Neural crest cell (in vitro differentiated cells): ENCODE results near the gene FAM13A. TPM values are rescaled to one million over a fixed set of nuclear protein-coding genes. Genes with fewer than 3 reads are reported as not detected.

Experiments
- DNase-seq: peaks from one replicate; pipeline ENCODE4 v3.0.0; 2021; ENCODE audit warnings: low read depth, mixed read lengths, low spot score
- H3K27ac Mint-ChIP-seq: one replicate; pipeline ENCODE4 v1.8.0; 2021; ENCODE audit warnings: mild to moderate bottlenecking, mixed read lengths; ENCODE audit not compliant: unreplicated experiment
- H3K27me3 Mint-ChIP-seq: 2 replicates; pipeline ENCODE4 v1.8.0; 2021; ENCODE audit warnings: low read depth, mild to moderate bottlenecking, mixed read lengths
- H3K36me3 Mint-ChIP-seq: 2 replicates; pipeline ENCODE4 v1.8.0; 2021; ENCODE audit warnings: low read depth, mild to moderate bottlenecking, mixed read lengths
- H3K4me1 Mint-ChIP-seq: 2 replicates; pipeline ENCODE4 v1.8.0; 2021; ENCODE audit warnings: mixed read lengths
- H3K4me3 Mint-ChIP-seq: one replicate; pipeline ENCODE4 v1.8.0; 2021; ENCODE audit warnings: mild to moderate bottlenecking, mixed read lengths
- H3K9me3 Mint-ChIP-seq: 2 replicates; pipeline ENCODE4 v1.8.0; 2021; ENCODE audit warnings: mixed read lengths
- CTCF ChIP-seq: fragments of 200-600 bp; sonication (generic); conservative IDR thresholded peaks from 2 replicates; pipeline ENCODE4 v1.5.0; 2021; ENCODE audit warnings: antibody characterized with exemption, mild to moderate bottlenecking
- total RNA-seq: library from RNA; stranded (reverse); gene quantifications from 2 replicates; pipeline ENCODE4 v1.2.1, GENCODE V29; 2021

The FAM13A gene
- total RNA-seq, 1 donor from 2014 or later, result 18.1 TPM

- Mint-ChIP-seq H3K27me3 (no peaks in the 10 kb centered on the region), H3K4me3 (no peak overlapping the region)
These were observed 297.1 kb downstream of the FAM13A start for GRCh38 chr4:88759895-88760290.

GRCh38 chr4:88759039-88759894 is 297.7 kb downstream of the FAM13A start:
- H3K9me3 Mint-ChIP-seq, result no peaks in the 10 kb centered on the region
- no peak for TF ChIP-seq CTCF
- no peaks in the 10 kb centered on the region for H3K27me3 Mint-ChIP-seq
- no peak for DNase-seq
- H3K36me3 Mint-ChIP-seq, result no peaks in the 10 kb centered on the region
- peaks cover 32% of the 10 kb centered on the region for H3K4me1 Mint-ChIP-seq
- H3K4me3 Mint-ChIP-seq, result no peak overlapping the region
- no peak overlapping the region for H3K27ac Mint-ChIP-seq

More at GRCh38 chr4:88759895-88760290, 297.1 kb downstream of the FAM13A start:
- DNase-seq, result no peak
- H3K36me3 Mint-ChIP-seq, result no peaks in the 10 kb centered on the region
- TF ChIP-seq CTCF, result no peak
- H3K9me3 Mint-ChIP-seq, result no peaks in the 10 kb centered on the region
- no peak overlapping the region for H3K27ac Mint-ChIP-seq
- peaks cover 32% of the 10 kb centered on the region for H3K4me1 Mint-ChIP-seq

- no peak overlapping the region for H3K4me3 Mint-ChIP-seq
- DNase-seq, result no peak
- H3K36me3 Mint-ChIP-seq, result no peaks in the 10 kb centered on the region
- no peak for TF ChIP-seq CTCF
- H3K27ac Mint-ChIP-seq, result no peak overlapping the region
- H3K27me3 Mint-ChIP-seq, result no peaks in the 10 kb centered on the region
- H3K4me1 Mint-ChIP-seq, result peaks cover 33% of the 10 kb centered on the region
- no peaks in the 10 kb centered on the region for H3K9me3 Mint-ChIP-seq
These were observed 298.7 kb downstream of the FAM13A start for GRCh38 chr4:88758264-88758663.

- no peak overlapping the region for H3K4me3 Mint-ChIP-seq
- no peaks in the 10 kb centered on the region for H3K9me3 Mint-ChIP-seq
- H3K27me3 Mint-ChIP-seq, result no peaks in the 10 kb centered on the region
- TF ChIP-seq CTCF, result no peak
- no peak overlapping the region for H3K27ac Mint-ChIP-seq
- H3K36me3 Mint-ChIP-seq, result no peaks in the 10 kb centered on the region
- DNase-seq, result no peak
- H3K4me1 Mint-ChIP-seq, result peaks cover 35% of the 10 kb centered on the region
These were observed 299.2 kb downstream of the FAM13A start for GRCh38 chr4:88757776-88758175.

- Mint-ChIP-seq H3K4me1 (peaks cover 30% of the 10 kb centered on the region), H3K36me3 (no peaks in the 10 kb centered on the region), H3K9me3 (no peaks in the 10 kb centered on the region), H3K27ac (no peak overlapping the region), H3K27me3 (no peaks in the 10 kb centered on the region), H3K4me3 (no peak overlapping the region)
- DNase-seq, result no peak
- no peak for TF ChIP-seq CTCF
These were observed 299.9 kb downstream of the FAM13A start for GRCh38 chr4:88757067-88757466.
